ENCODE results near the gene SLC2A8.

SLC2A8 gene

GRCh38 chr9:127438394-127438793, 41.4 kb downstream of the SLC2A8 start:
- no peak for DNase-seq

- DNase-seq: peak; percentile 77
Observed at GRCh38 chr9:127444283-127444920, 47.4 kb downstream of the SLC2A8 start.

- DNase-seq: peak; percentile 79
Observed at GRCh38 chr9:127444921-127445850, 48.2 kb downstream of the SLC2A8 start.

GRCh38 chr9:127445851-127446712, 49.1 kb downstream of the SLC2A8 start:
- peak; percentile 76 for DNase-seq

- peak; percentile 67 for DNase-seq
Observed at GRCh38 chr9:127446713-127447415, 49.9 kb downstream of the SLC2A8 start.

- peak; percentile 66 for DNase-seq
Observed at GRCh38 chr9:127447416-127448111, 50.6 kb downstream of the SLC2A8 start.

GRCh38 chr9:127448112-127448805, 51.3 kb downstream of the SLC2A8 start:
- peak; percentile 64 for DNase-seq

GRCh38 chr9:127449332-127449966, 52.5 kb downstream of the SLC2A8 start:
- DNase-seq: peak; percentile 72

GRCh38 chr9:127450243-127450760, 53.3 kb downstream of the SLC2A8 start:
- DNase-seq: no peak

- peak; percentile 100 for DNase-seq
Observed at GRCh38 chr9:127450830-127451607, 54.0 kb downstream of the SLC2A8 start, which contains the start of the genes LRSAM1 and RPL12. Gene LRSAM1 (plus strand): TSS chr9:127451510. CDS start chr9:127454528, 3,018 bp downstream. Gene RPL12 (minus strand): TSS chr9:127451406. CDS start chr9:127451317, 89 bp downstream.

GRCh38 chr9:127451608-127451857, 54.6 kb downstream of the SLC2A8 start:
- DNase-seq: no peak

- peak; percentile 76 for DNase-seq
Observed at GRCh38 chr9:127451858-127452656, 55.1 kb downstream of the SLC2A8 start.

GRCh38 chr9:127452691-127453090, 55.7 kb downstream of the SLC2A8 start:
- no peak for DNase-seq

GRCh38 chr9:127455324-127455992, 58.5 kb downstream of the SLC2A8 start:
- DNase-seq: peak; percentile 64

- DNase-seq: no peak
Observed at GRCh38 chr9:127457191-127457878, 60.4 kb downstream of the SLC2A8 start.
